ENCODE measurements around the gene SGO2. TPM values are rescaled to one million over a fixed set of nuclear protein-coding genes. Genes with fewer than 3 reads are reported as not detected.
"Not testable (repeated sequence)": the region's sequence is repeated elsewhere in the genome, so short reads cannot be mapped to it uniquely, and the experiment has no call there.

SGO2 gene
- total and polyA plus RNA-seq, 7 experiments from 2014 or later, result 1.4 to 32.3 (median 2.2) TPM

- intact Hi-C loops (cut with micrococcal nuclease), result no loop called here
- Histone ChIP-seq H3K36me3 (ENCODE audit: control insufficient read depth in 2 of 3, insufficient read depth in 3 of 3, low read length in 3 of 3) (no peaks in the 10 kb centered on the region), H3K4me1 (ENCODE audit: control insufficient read depth in 2 of 2, insufficient read depth in 2 of 2, low read length in 2 of 2) (no peaks in the 10 kb centered on the region), H3K27me3 (ENCODE audit: control insufficient read depth in 2 of 2, insufficient read depth in 2 of 2, low read length in 2 of 2) (no peaks in the 10 kb centered on the region), H3K27ac (ENCODE audit: low read depth, low read length) (no peak overlapping the region), H3K9me3 (ENCODE audit: control insufficient read depth in 2 of 3, low read length in 3 of 3) (no peaks in the 10 kb centered on the region), H3K4me3 (ENCODE audit: low read length) (no peak overlapping the region)
- peaks cover 0 to 55% (median 30%) of the 10 kb centered on the region in 5 donors for H3K36me3 Mint-ChIP-seq
- no peak overlapping the region for H3K4me3 Mint-ChIP-seq
- POLR2A ChIA-PET, result no interaction called here
- CTCF ChIA-PET, result no interaction called here
- H3K27ac Mint-ChIP-seq, result no peak overlapping the region
- H3K9me3 Mint-ChIP-seq, result peaks cover 0 to 13% (median 0%) of the 10 kb centered on the region in 11 donors
- ATAC-seq, result no peak
- no peaks in the 10 kb centered on the region for H3K27me3 Mint-ChIP-seq
- no peaks in the 10 kb centered on the region for H3K4me1 Mint-ChIP-seq
- DNase-seq, result no peak
Measured at GRCh38 chr2:200540793-200541192, 14.8 kb downstream of the SGO2 start.

DNA sequence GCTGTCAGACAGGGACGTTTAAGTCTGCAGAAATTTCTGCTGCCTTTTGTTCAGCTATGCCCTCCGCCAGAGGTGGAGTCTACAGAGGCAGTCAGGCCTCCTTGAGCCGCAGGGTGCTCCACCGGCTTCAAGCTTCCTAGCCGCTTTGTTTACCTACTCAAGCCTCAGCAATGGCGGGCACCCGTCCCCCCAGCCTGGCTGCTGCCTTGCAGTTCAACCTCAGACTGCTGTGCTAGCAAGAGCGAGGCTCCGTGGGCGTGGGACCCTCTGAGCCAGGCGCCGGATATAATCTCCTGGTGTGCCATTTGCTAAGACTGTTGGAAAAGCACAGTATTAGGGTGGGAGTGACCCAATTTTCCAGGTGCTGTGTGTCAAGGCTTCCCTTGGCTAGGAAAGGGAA is 40.6 kb downstream of the SGO2 start:
- H3K36me3 ChIP-seq (ENCODE audit: control insufficient read depth in 2 of 3, insufficient read depth in 3 of 3, low read length in 3 of 3); H3K27ac ChIP-seq (ENCODE audit: low read depth, low read length); H3K9me3 ChIP-seq (ENCODE audit: control insufficient read depth in 2 of 3, low read length in 3 of 3); intact Hi-C loops (cut with micrococcal nuclease); CTCF ChIA-PET; H3K9me3 Mint-ChIP-seq; H3K27me3 ChIP-seq (ENCODE audit: control insufficient read depth in 2 of 2, insufficient read depth in 2 of 2, low read length in 2 of 2); ATAC-seq; H3K27ac Mint-ChIP-seq; H3K4me3 ChIP-seq (ENCODE audit: low read length); H3K27me3 Mint-ChIP-seq; DNase-seq; H3K4me1 ChIP-seq (ENCODE audit: control insufficient read depth in 2 of 2, insufficient read depth in 2 of 2, low read length in 2 of 2); POLR2A ChIA-PET; H3K4me3 Mint-ChIP-seq: not testable (repeated sequence)
- peaks cover 0 to 45% (median 16%) of the 10 kb centered on the region in 5 donors for H3K36me3 Mint-ChIP-seq
- H3K4me1 Mint-ChIP-seq, result peaks cover 0 to 13% (median 0%) of the 10 kb centered on the region in 7 donors

- H3K27ac Mint-ChIP-seq, result no peak overlapping the region
- ATAC-seq, result no peak
- CTCF ChIA-PET, result no interaction called here
Measured at GRCh38 chr2:200567932-200568331, 41.9 kb downstream of the SGO2 start.

DNA sequence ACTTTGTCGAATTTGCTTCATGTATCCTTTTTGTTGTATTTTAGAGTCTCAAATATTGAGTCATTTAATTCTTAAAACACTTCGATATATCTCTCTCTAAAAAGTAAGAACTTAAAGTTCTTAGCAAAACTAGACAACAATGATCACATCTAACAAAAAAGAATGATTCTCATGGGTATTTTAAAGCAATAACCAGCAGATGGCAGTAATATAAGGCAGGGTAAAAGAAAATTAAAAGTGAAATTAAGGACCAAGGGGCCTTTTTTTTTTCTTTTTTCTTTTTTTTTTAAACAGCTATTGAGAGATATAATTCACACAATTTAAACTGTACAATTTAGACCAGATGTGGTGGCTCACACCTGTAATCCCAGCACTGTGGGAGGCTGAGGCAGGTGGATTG is 50.0 kb downstream of the SGO2 start:
- no peak for ATAC-seq
- H3K4me3 ChIP-seq (ENCODE audit: low read length), result no peak overlapping the region
- Mint-ChIP-seq H3K36me3 (peaks cover 0 to 35% (median 4%) of the 10 kb centered on the region in 5 donors), H3K27ac (peak overlapping the region in 1 of 9 donors; percentile 77), H3K27me3 (no peaks in the 10 kb centered on the region), H3K4me3 (no peak overlapping the region), H3K9me3 (no peaks in the 10 kb centered on the region), H3K4me1 (peaks cover 0 to 15% (median 0%) of the 10 kb centered on the region in 7 donors)
- no peaks in the 10 kb centered on the region for H3K4me1 ChIP-seq (ENCODE audit: control insufficient read depth in 2 of 2, insufficient read depth in 2 of 2, low read length in 2 of 2)
- no peaks in the 10 kb centered on the region for H3K36me3 ChIP-seq (ENCODE audit: control insufficient read depth in 2 of 3, insufficient read depth in 3 of 3, low read length in 3 of 3)
- POLR2A ChIA-PET, result no interaction called here
- CTCF ChIA-PET, result interaction anchor here (0.6 to 1.2 kb wide), 3 partner anchors 21 to 160 kb away, joined by 3 to 5 read pairs (median 3); no protein-coding TSS in a partner anchor
- H3K27ac ChIP-seq (ENCODE audit: low read depth, low read length), result no peak overlapping the region
- intact Hi-C loops (cut with micrococcal nuclease), result loop anchor here (1.0 to 10.0 kb wide), 4 partner anchors 127 to 493 kb away; partner anchors contain the start of genes BZW1 (in 1 of the 2) and CLK1 (in 1 of the 2)
- no peaks in the 10 kb centered on the region for H3K9me3 ChIP-seq (ENCODE audit: control insufficient read depth in 2 of 3, low read length in 3 of 3)
- peak in 3 of 9 donors; percentile 25 to 31 (median 26) for DNase-seq
- no peaks in the 10 kb centered on the region for H3K27me3 ChIP-seq (ENCODE audit: control insufficient read depth in 2 of 2, insufficient read depth in 2 of 2, low read length in 2 of 2)

More at GRCh38 chr2:200567932-200568331, 41.9 kb downstream of the SGO2 start:
- H3K4me3 ChIP-seq (ENCODE audit: low read length), result no peak overlapping the region
- Mint-ChIP-seq H3K4me1 (peaks cover 0 to 11% (median 0%) of the 10 kb centered on the region in 7 donors), H3K4me3 (no peak overlapping the region), H3K9me3 (peaks cover 0 to 6% (median 0%) of the 10 kb centered on the region in 11 donors), H3K36me3 (peaks cover 0 to 41% (median 16%) of the 10 kb centered on the region in 5 donors), H3K27me3 (no peaks in the 10 kb centered on the region)
- intact Hi-C loops (cut with micrococcal nuclease), result no loop called here
- H3K27me3 ChIP-seq (ENCODE audit: control insufficient read depth in 2 of 2, insufficient read depth in 2 of 2, low read length in 2 of 2), result no peaks in the 10 kb centered on the region
- no peak for DNase-seq
- H3K36me3 ChIP-seq (ENCODE audit: control insufficient read depth in 2 of 3, insufficient read depth in 3 of 3, low read length in 3 of 3), result no peaks in the 10 kb centered on the region
- H3K4me1 ChIP-seq (ENCODE audit: control insufficient read depth in 2 of 2, insufficient read depth in 2 of 2, low read length in 2 of 2), result no peaks in the 10 kb centered on the region
- POLR2A ChIA-PET, result no interaction called here
- no peak overlapping the region for H3K27ac ChIP-seq (ENCODE audit: low read depth, low read length)
- no peaks in the 10 kb centered on the region for H3K9me3 ChIP-seq (ENCODE audit: control insufficient read depth in 2 of 3, low read length in 3 of 3)

- H3K4me3 ChIP-seq (ENCODE audit: low read length), result no peak overlapping the region
- H3K36me3 Mint-ChIP-seq, result peaks cover 0 to 31% (median 0%) of the 10 kb centered on the region in 5 donors
- H3K27ac ChIP-seq (ENCODE audit: low read depth, low read length), result no peak overlapping the region
- no peak overlapping the region for H3K27ac Mint-ChIP-seq
- ATAC-seq (no peak), DNase-seq (no peak)
- intact Hi-C loops (cut with micrococcal nuclease), result loop anchor here in 1 of 2 donors (10.0 kb wide), 2 partner anchors 238 to 288 kb away; partner anchors contain the start of genes BZW1 and CLK1
- CTCF ChIA-PET, result no interaction called here
- H3K4me1 Mint-ChIP-seq, result peaks cover 0 to 15% (median 0%) of the 10 kb centered on the region in 7 donors
- no peaks in the 10 kb centered on the region for H3K9me3 Mint-ChIP-seq
- no peaks in the 10 kb centered on the region for H3K27me3 ChIP-seq (ENCODE audit: control insufficient read depth in 2 of 2, insufficient read depth in 2 of 2, low read length in 2 of 2)
- H3K27me3 Mint-ChIP-seq, result no peaks in the 10 kb centered on the region
- no peaks in the 10 kb centered on the region for H3K9me3 ChIP-seq (ENCODE audit: control insufficient read depth in 2 of 3, low read length in 3 of 3)
- no peak overlapping the region for H3K4me3 Mint-ChIP-seq
- no peaks in the 10 kb centered on the region for H3K4me1 ChIP-seq (ENCODE audit: control insufficient read depth in 2 of 2, insufficient read depth in 2 of 2, low read length in 2 of 2)
- POLR2A ChIA-PET, result no interaction called here
- no peaks in the 10 kb centered on the region for H3K36me3 ChIP-seq (ENCODE audit: control insufficient read depth in 2 of 3, insufficient read depth in 3 of 3, low read length in 3 of 3)
Measured at GRCh38 chr2:200577027-200577426, 51.0 kb downstream of the SGO2 start.

DNA sequence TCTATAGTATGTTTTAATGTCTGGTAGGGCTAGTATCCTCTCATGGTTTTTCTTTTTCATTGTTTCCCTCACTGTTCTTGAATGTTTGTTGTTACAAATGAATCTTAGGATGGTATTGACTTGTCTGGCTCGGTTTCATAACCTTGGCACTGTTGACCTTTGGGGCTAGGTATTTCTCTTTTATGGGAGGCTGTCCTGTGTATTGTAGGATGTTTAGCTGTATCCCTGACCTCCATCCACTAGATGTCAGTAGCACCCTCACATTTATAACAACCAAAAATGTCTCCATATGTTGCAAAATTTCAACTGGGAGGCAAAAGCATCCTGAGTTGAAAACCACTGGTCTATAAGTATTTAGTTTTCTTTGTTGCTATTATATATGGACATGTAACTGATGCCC is 52.8 kb downstream of the SGO2 start:
- peaks cover 0 to 5% (median 4%) of the 10 kb centered on the region in 5 donors for H3K27me3 Mint-ChIP-seq
- Histone ChIP-seq H3K4me3 (ENCODE audit: low read length) (no peak overlapping the region), H3K4me1 (ENCODE audit: control insufficient read depth in 2 of 2, insufficient read depth in 2 of 2, low read length in 2 of 2) (no peaks in the 10 kb centered on the region), H3K27me3 (ENCODE audit: control insufficient read depth in 2 of 2, insufficient read depth in 2 of 2, low read length in 2 of 2) (no peaks in the 10 kb centered on the region), H3K27ac (ENCODE audit: low read depth, low read length) (no peak overlapping the region), H3K36me3 (ENCODE audit: control insufficient read depth in 2 of 3, insufficient read depth in 3 of 3, low read length in 3 of 3) (no peaks in the 10 kb centered on the region), H3K9me3 (ENCODE audit: control insufficient read depth in 2 of 3, low read length in 3 of 3) (no peaks in the 10 kb centered on the region)
- ChIA-PET CTCF (interaction anchor here (1.2 kb wide), 1 partner anchor 157 kb away, joined by 3 read pairs; no protein-coding TSS in a partner anchor), POLR2A (no interaction called here)
- peaks cover 0 to 15% (median 0%) of the 10 kb centered on the region in 7 donors for H3K4me1 Mint-ChIP-seq
- no peak overlapping the region for H3K27ac Mint-ChIP-seq
- H3K9me3 Mint-ChIP-seq, result no peaks in the 10 kb centered on the region
- intact Hi-C loops (cut with micrococcal nuclease), result loop anchor here in 1 of 2 donors (2.0 to 10.0 kb wide), 3 partner anchors 156 to 286 kb away; partner anchors contain the start of genes BZW1 and CLK1
- DNase-seq, result peak in 4 of 9 donors; percentile 3 to 13 (median 10)
- H3K4me3 Mint-ChIP-seq, result no peak overlapping the region
- peaks cover 0 to 28% (median 0%) of the 10 kb centered on the region in 5 donors for H3K36me3 Mint-ChIP-seq
- peak; percentile 64 for ATAC-seq

GRCh38 chr2:200584639-200585038 is 58.6 kb downstream of the SGO2 start:
- Histone ChIP-seq H3K9me3 (ENCODE audit: control insufficient read depth in 2 of 3, low read length in 3 of 3) (no peaks in the 10 kb centered on the region), H3K27me3 (ENCODE audit: control insufficient read depth in 2 of 2, insufficient read depth in 2 of 2, low read length in 2 of 2) (no peaks in the 10 kb centered on the region), H3K4me1 (ENCODE audit: control insufficient read depth in 2 of 2, insufficient read depth in 2 of 2, low read length in 2 of 2) (no peaks in the 10 kb centered on the region), H3K36me3 (ENCODE audit: control insufficient read depth in 2 of 3, insufficient read depth in 3 of 3, low read length in 3 of 3) (no peaks in the 10 kb centered on the region), H3K4me3 (ENCODE audit: low read length) (no peak overlapping the region), H3K27ac (ENCODE audit: low read depth, low read length) (no peak overlapping the region)
- Mint-ChIP-seq H3K9me3 (no peaks in the 10 kb centered on the region), H3K4me3 (peak overlapping the region in 3 of 10 donors; percentile 14 to 43 (median 21)), H3K36me3 (peaks cover 0 to 20% (median 0%) of the 10 kb centered on the region in 5 donors), H3K4me1 (peaks cover 0 to 15% (median 8%) of the 10 kb centered on the region in 7 donors), H3K27ac (no peak overlapping the region), H3K27me3 (peaks cover 3 to 14% (median 5%) of the 10 kb centered on the region in 5 donors)
- intact Hi-C loops (cut with micrococcal nuclease), result no loop called here
- ChIA-PET POLR2A (no interaction called here), CTCF (no interaction called here)
- ATAC-seq, result no peak
- no peak for DNase-seq

All from naive thymus-derived CD4-positive, alpha-beta T cell (primary cell).